ENCODE data around the gene CUL5.

GRCh38 chr11:108128772-108129171, 120.1 kb downstream of the CUL5 start:
- no peak for TF ChIP-seq CTCF (conservative IDR thresholded peaks at IDR 0.05 in 1 of 2, IDR thresholded peaks at IDR 0.05 in 1 of 2; ENCODE audit: extremely low read depth in 1 of 2, insufficient read depth in 1 of 2, low read depth in 1 of 2, low read length in 2 of 2)
- TF ChIP-seq EZH2 (IDR thresholded peaks at IDR 0.05; ENCODE audit: borderline replicate concordance, low read length) = no peak
